ENCODE data around the gene ISCA1.
"Not testable (repeated sequence)": the region's sequence is repeated elsewhere in the genome, so short reads cannot be mapped to it uniquely, and the experiment has no call there.

The ISCA1 gene

DNA sequence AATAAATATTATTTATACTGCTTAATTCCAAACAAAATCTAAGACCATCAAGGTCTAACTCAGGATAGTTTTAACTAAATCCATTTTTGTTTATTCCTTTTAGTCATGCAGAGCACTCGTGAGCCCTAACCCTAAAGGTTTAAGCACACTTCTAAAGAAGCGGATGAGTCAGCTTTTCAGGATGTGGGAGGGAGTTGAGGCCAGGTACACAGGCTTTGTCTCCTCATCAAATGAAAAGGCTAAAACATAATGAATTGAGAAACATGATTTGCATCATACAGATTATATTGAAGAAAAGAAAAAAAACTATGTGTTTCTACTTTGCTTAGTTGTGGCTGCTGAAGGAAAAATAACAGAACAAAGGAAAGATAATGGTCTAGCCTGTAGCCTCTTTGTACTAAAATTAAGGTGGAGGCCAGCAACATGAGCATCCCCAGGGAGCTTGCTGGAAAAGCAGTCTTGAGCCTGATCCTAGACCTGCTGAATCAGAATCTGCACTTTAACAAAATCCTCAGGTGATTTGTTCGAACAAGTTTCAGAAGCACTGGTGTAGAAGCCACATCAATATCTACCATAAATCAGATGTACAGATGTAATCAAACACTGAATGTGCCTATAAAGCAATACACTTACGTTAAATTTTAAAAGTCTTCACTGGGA is 21.1 kb upstream of the ISCA1 start:
- POLR2A ChIA-PET: no interaction called here
- CTCF ChIA-PET: no interaction called here
- Histone ChIP-seq H3K4me1 (ENCODE audit: control extremely low read depth in 1 of 4, control insufficient read depth in 4 of 4, insufficient read depth in 4 of 4, low read length in 3 of 4) (no peaks in the 10 kb centered on the region), H3K4me3 (ENCODE audit: control insufficient read depth in 1 of 7, extremely low read depth in 1 of 7, insufficient read depth in 4 of 7, low read depth in 2 of 7, low read length in 6 of 7) (no peak overlapping the region), H3K27ac (ENCODE audit: insufficient read depth in 1 of 2, low read depth in 1 of 2, low read length in 2 of 2, poor library complexity in 1 of 2, severe bottlenecking in 2 of 2) (no peak overlapping the region), H3K9me3 (ENCODE audit: control extremely low read depth in 1 of 5, control insufficient read depth in 4 of 5, insufficient read depth in 2 of 5, low read depth in 1 of 5, low read length in 4 of 5) (no peaks in the 10 kb centered on the region), H3K36me3 (ENCODE audit: control insufficient read depth in 4 of 4, insufficient read depth in 4 of 4, low read length in 3 of 4) (peaks cover 32 to 82% (median 58%) of the 10 kb centered on the region in 4 experiments), H3K27me3 (replicated peaks in 2 of 5; ENCODE audit: control insufficient read depth in 4 of 5, insufficient read depth in 5 of 5, low read length in 4 of 5) (no peaks in the 10 kb centered on the region)
- DNase-seq: no peak
- no CpG with 5 or more reads among the region's 4 CpGs for WGBS (ENCODE audit: insufficient coverage)

- no peaks in the 10 kb centered on the region for H3K4me1 ChIP-seq (ENCODE audit: control extremely low read depth in 1 of 4, control insufficient read depth in 4 of 4, insufficient read depth in 4 of 4, low read length in 3 of 4)
- no peak overlapping the region for H3K4me3 ChIP-seq (ENCODE audit: control insufficient read depth in 1 of 7, extremely low read depth in 1 of 7, insufficient read depth in 4 of 7, low read depth in 2 of 7, low read length in 6 of 7)
- no peak overlapping the region for H3K27ac ChIP-seq (ENCODE audit: insufficient read depth in 1 of 2, low read depth in 1 of 2, low read length in 2 of 2, poor library complexity in 1 of 2, severe bottlenecking in 2 of 2)
- no peaks in the 10 kb centered on the region for H3K27me3 ChIP-seq (replicated peaks in 2 of 5; ENCODE audit: control insufficient read depth in 4 of 5, insufficient read depth in 5 of 5, low read length in 4 of 5)
- peaks cover 33 to 85% (median 57%) of the 10 kb centered on the region in 4 experiments for H3K36me3 ChIP-seq (ENCODE audit: control insufficient read depth in 4 of 4, insufficient read depth in 4 of 4, low read length in 3 of 4)
- ChIA-PET POLR2A (no interaction called here), CTCF (no interaction called here)
- WGBS (ENCODE audit: insufficient coverage): 100% methylated on average over 1 of the region's 1 CpG
- no peaks in the 10 kb centered on the region for H3K9me3 ChIP-seq (ENCODE audit: control extremely low read depth in 1 of 5, control insufficient read depth in 4 of 5, insufficient read depth in 2 of 5, low read depth in 1 of 5, low read length in 4 of 5)
- DNase-seq: no peak
Observed at GRCh38 chr9:86301686-86302085, 19.3 kb upstream of the ISCA1 start.

- ChIA-PET CTCF (no interaction called here), POLR2A (no interaction called here)
- WGBS (ENCODE audit: insufficient coverage): 100% methylated on average over 2 of the region's 2 CpGs
- H3K27me3 ChIP-seq (replicated peaks in 2 of 5; ENCODE audit: control insufficient read depth in 4 of 5, insufficient read depth in 5 of 5, low read length in 4 of 5): no peaks in the 10 kb centered on the region
- H3K27ac ChIP-seq (ENCODE audit: insufficient read depth in 1 of 2, low read depth in 1 of 2, low read length in 2 of 2, poor library complexity in 1 of 2, severe bottlenecking in 2 of 2): no peak overlapping the region
- H3K9me3 ChIP-seq (ENCODE audit: control extremely low read depth in 1 of 5, control insufficient read depth in 4 of 5, insufficient read depth in 2 of 5, low read depth in 1 of 5, low read length in 4 of 5): no peaks in the 10 kb centered on the region
- no peak for DNase-seq
- H3K36me3 ChIP-seq (ENCODE audit: control insufficient read depth in 4 of 4, insufficient read depth in 4 of 4, low read length in 3 of 4): peaks cover 23 to 81% (median 62%) of the 10 kb centered on the region in 4 experiments
- H3K4me3 ChIP-seq (ENCODE audit: control insufficient read depth in 1 of 7, extremely low read depth in 1 of 7, insufficient read depth in 4 of 7, low read depth in 2 of 7, low read length in 6 of 7): no peak overlapping the region
- no peaks in the 10 kb centered on the region for H3K4me1 ChIP-seq (ENCODE audit: control extremely low read depth in 1 of 4, control insufficient read depth in 4 of 4, insufficient read depth in 4 of 4, low read length in 3 of 4)
Observed at GRCh38 chr9:86300701-86301100, 18.4 kb upstream of the ISCA1 start.

DNA sequence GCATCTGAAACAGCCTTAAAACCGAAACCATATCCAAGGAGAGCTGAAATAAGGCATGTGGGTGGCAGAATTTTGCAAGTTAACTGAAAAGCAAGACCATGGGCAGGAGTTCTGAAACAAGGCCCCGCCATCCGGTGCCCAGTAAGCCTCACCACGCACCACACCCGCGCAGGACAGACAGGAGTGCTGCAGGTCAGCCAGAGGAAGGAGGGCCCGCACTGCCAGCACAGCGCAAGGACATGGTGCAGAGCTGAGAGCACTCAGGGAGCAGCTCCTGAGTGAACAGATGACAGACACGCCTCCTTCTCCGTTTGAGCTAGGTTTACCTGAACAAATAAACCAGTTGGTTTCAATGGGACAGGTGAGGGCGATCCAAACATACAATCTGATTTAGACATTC is 16.5 kb upstream of the ISCA1 start:
- H3K4me3 ChIP-seq (ENCODE audit: control insufficient read depth in 1 of 7, extremely low read depth in 1 of 7, insufficient read depth in 4 of 7, low read depth in 2 of 7, low read length in 6 of 7): no peak overlapping the region
- POLR2A ChIA-PET: no interaction called here
- no peak for DNase-seq
- peaks cover 18 to 71% (median 56%) of the 10 kb centered on the region in 4 experiments for H3K36me3 ChIP-seq (ENCODE audit: control insufficient read depth in 4 of 4, insufficient read depth in 4 of 4, low read length in 3 of 4)
- no peaks in the 10 kb centered on the region for H3K27me3 ChIP-seq (replicated peaks in 2 of 5; ENCODE audit: control insufficient read depth in 4 of 5, insufficient read depth in 5 of 5, low read length in 4 of 5)
- no peak overlapping the region for H3K27ac ChIP-seq (ENCODE audit: insufficient read depth in 1 of 2, low read depth in 1 of 2, low read length in 2 of 2, poor library complexity in 1 of 2, severe bottlenecking in 2 of 2)
- CTCF ChIA-PET: interaction anchor here (0.7 kb wide), 1 partner anchor 44 kb away, joined by 3 read pairs; no protein-coding TSS in a partner anchor
- no peaks in the 10 kb centered on the region for H3K4me1 ChIP-seq (ENCODE audit: control extremely low read depth in 1 of 4, control insufficient read depth in 4 of 4, insufficient read depth in 4 of 4, low read length in 3 of 4)
- no peaks in the 10 kb centered on the region for H3K9me3 ChIP-seq (ENCODE audit: control extremely low read depth in 1 of 5, control insufficient read depth in 4 of 5, insufficient read depth in 2 of 5, low read depth in 1 of 5, low read length in 4 of 5)
- WGBS (ENCODE audit: insufficient coverage): 86% methylated on average over 10 of the region's 11 CpGs

DNA sequence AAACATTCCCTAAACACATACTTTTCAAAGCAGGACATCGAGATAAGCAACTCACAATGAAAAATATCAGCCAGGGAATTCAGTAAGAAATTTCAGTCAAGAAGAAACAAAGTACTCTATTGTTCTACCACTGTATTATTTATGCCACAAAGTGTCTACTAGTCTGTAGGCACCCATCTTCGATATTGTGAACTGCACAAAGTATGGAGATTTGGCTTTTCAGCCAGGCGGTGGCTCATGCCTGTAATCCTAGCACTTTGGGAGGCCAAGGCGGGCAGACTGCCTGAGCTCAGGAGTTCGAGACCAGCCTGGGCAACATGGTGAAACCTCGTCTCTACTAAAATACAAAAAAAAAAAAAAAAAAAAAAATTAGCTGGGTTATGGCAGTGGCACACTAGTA is 8.0 kb upstream of the ISCA1 start:
- 94% methylated on average over 3 of the region's 6 CpGs for WGBS (ENCODE audit: insufficient coverage)
- Histone ChIP-seq H3K36me3 (ENCODE audit: control insufficient read depth in 4 of 4, insufficient read depth in 4 of 4, low read length in 3 of 4) (peaks cover 0 to 11% (median 9%) of the 10 kb centered on the region in 4 experiments), H3K4me1 (ENCODE audit: control extremely low read depth in 1 of 4, control insufficient read depth in 4 of 4, insufficient read depth in 4 of 4, low read length in 3 of 4) (peaks cover 3 to 12% (median 7%) of the 10 kb centered on the region in 4 experiments)
- H3K27ac ChIP-seq (ENCODE audit: insufficient read depth in 1 of 2, low read depth in 1 of 2, low read length in 2 of 2, poor library complexity in 1 of 2, severe bottlenecking in 2 of 2); H3K9me3 ChIP-seq (ENCODE audit: control extremely low read depth in 1 of 5, control insufficient read depth in 4 of 5, insufficient read depth in 2 of 5, low read depth in 1 of 5, low read length in 4 of 5); H3K4me3 ChIP-seq (ENCODE audit: control insufficient read depth in 1 of 7, extremely low read depth in 1 of 7, insufficient read depth in 4 of 7, low read depth in 2 of 7, low read length in 6 of 7); POLR2A ChIA-PET; CTCF ChIA-PET; H3K27me3 ChIP-seq (replicated peaks in 2 of 5; ENCODE audit: control insufficient read depth in 4 of 5, insufficient read depth in 5 of 5, low read length in 4 of 5); DNase-seq: not testable (repeated sequence)

GRCh38 chr9:86288499-86289198 is 6.3 kb upstream of the ISCA1 start:
- WGBS (ENCODE audit: insufficient coverage): 95% methylated on average over 3 of the region's 6 CpGs
- Histone ChIP-seq H3K27me3 (replicated peaks in 2 of 5; ENCODE audit: control insufficient read depth in 4 of 5, insufficient read depth in 5 of 5, low read length in 4 of 5) (no peaks in the 10 kb centered on the region), H3K4me3 (ENCODE audit: control insufficient read depth in 1 of 7, extremely low read depth in 1 of 7, insufficient read depth in 4 of 7, low read depth in 2 of 7, low read length in 6 of 7) (no peak overlapping the region), H3K36me3 (ENCODE audit: control insufficient read depth in 4 of 4, insufficient read depth in 4 of 4, low read length in 3 of 4) (peaks cover 0 to 11% (median 9%) of the 10 kb centered on the region in 4 experiments), H3K4me1 (ENCODE audit: control extremely low read depth in 1 of 4, control insufficient read depth in 4 of 4, insufficient read depth in 4 of 4, low read length in 3 of 4) (peaks cover 8 to 28% (median 12%) of the 10 kb centered on the region in 4 experiments), H3K9me3 (ENCODE audit: control extremely low read depth in 1 of 5, control insufficient read depth in 4 of 5, insufficient read depth in 2 of 5, low read depth in 1 of 5, low read length in 4 of 5) (no peaks in the 10 kb centered on the region), H3K27ac (ENCODE audit: insufficient read depth in 1 of 2, low read depth in 1 of 2, low read length in 2 of 2, poor library complexity in 1 of 2, severe bottlenecking in 2 of 2) (no peak overlapping the region)
- ChIA-PET POLR2A (no interaction called here), CTCF (no interaction called here)
- no peak for DNase-seq

GRCh38 chr9:86287013-86287412 is 4.7 kb upstream of the ISCA1 start:
- 69% methylated on average over 5 of the region's 7 CpGs for WGBS (ENCODE audit: insufficient coverage)
- peaks cover 13 to 38% (median 19%) of the 10 kb centered on the region in 4 experiments for H3K4me1 ChIP-seq (ENCODE audit: control extremely low read depth in 1 of 4, control insufficient read depth in 4 of 4, insufficient read depth in 4 of 4, low read length in 3 of 4)
- H3K9me3 ChIP-seq (ENCODE audit: control extremely low read depth in 1 of 5, control insufficient read depth in 4 of 5, insufficient read depth in 2 of 5, low read depth in 1 of 5, low read length in 4 of 5): no peaks in the 10 kb centered on the region
- peaks cover 0 to 11% (median 5%) of the 10 kb centered on the region in 4 experiments for H3K36me3 ChIP-seq (ENCODE audit: control insufficient read depth in 4 of 4, insufficient read depth in 4 of 4, low read length in 3 of 4)
- no peak overlapping the region for H3K27ac ChIP-seq (ENCODE audit: insufficient read depth in 1 of 2, low read depth in 1 of 2, low read length in 2 of 2, poor library complexity in 1 of 2, severe bottlenecking in 2 of 2)
- H3K27me3 ChIP-seq (replicated peaks in 2 of 5; ENCODE audit: control insufficient read depth in 4 of 5, insufficient read depth in 5 of 5, low read length in 4 of 5): no peaks in the 10 kb centered on the region
- H3K4me3 ChIP-seq (ENCODE audit: control insufficient read depth in 1 of 7, extremely low read depth in 1 of 7, insufficient read depth in 4 of 7, low read depth in 2 of 7, low read length in 6 of 7): no peak overlapping the region
- DNase-seq: peak; percentile 36 to 62 (median 58)
- CTCF ChIA-PET: interaction anchor here (1.2 kb wide), 1 partner anchor 8 kb away, joined by 4 read pairs; no protein-coding TSS in a partner anchor
- POLR2A ChIA-PET: no interaction called here

All from common myeloid progenitor, CD34-positive (primary cell).